Measurements from ENCODE around the gene CIRBP.
"Not testable (repeated sequence)": the region's sequence is repeated elsewhere in the genome, so short reads cannot be mapped to it uniquely, and the experiment has no call there.

CIRBP gene

GRCh38 chr19:1244693-1245451 is 24.3 kb upstream of the CIRBP start:
- no peak for DNase-seq

- DNase-seq, result no peak
Measured at GRCh38 chr19:1245494-1246264, 23.5 kb upstream of the CIRBP start.

GRCh38 chr19:1246265-1247087 is 22.7 kb upstream of the CIRBP start:
- not testable (repeated sequence) for DNase-seq

- DNase-seq, result no peak
Measured at GRCh38 chr19:1247748-1248138, 21.4 kb upstream of the CIRBP start.

GRCh38 chr19:1248139-1248785 is 20.9 kb upstream of the CIRBP start, which contains the start of gene MIDN:
TSS of gene MIDN (plus strand) at chr19:1248583. CDS start at chr19:1250297, 1,714 bp downstream.
- DNase-seq, result peak; percentile 8

- DNase-seq, result no peak
Measured at GRCh38 chr19:1248786-1249297, 20.3 kb upstream of the CIRBP start.

GRCh38 chr19:1249298-1249989 is 19.7 kb upstream of the CIRBP start:
- DNase-seq, result peak; percentile 87

GRCh38 chr19:1249990-1250436 is 19.1 kb upstream of the CIRBP start:
- DNase-seq, result no peak

GRCh38 chr19:1250437-1251260 is 18.5 kb upstream of the CIRBP start:
- no peak for DNase-seq

GRCh38 chr19:1251330-1252220 is 17.6 kb upstream of the CIRBP start:
- DNase-seq, result peak; percentile 80

GRCh38 chr19:1252221-1252820 is 16.8 kb upstream of the CIRBP start:
- DNase-seq, result peak; percentile 96

GRCh38 chr19:1252821-1253513 is 16.2 kb upstream of the CIRBP start:
- DNase-seq, result peak; percentile 95

GRCh38 chr19:1253514-1254080 is 15.5 kb upstream of the CIRBP start:
- no peak for DNase-seq

- DNase-seq, result no peak
Measured at GRCh38 chr19:1254081-1254527, 15.0 kb upstream of the CIRBP start.

- DNase-seq, result no peak
Measured at GRCh38 chr19:1254530-1255185, 14.5 kb upstream of the CIRBP start.

GRCh38 chr19:1255186-1256161 is 13.7 kb upstream of the CIRBP start:
- no peak for DNase-seq

All from GF-D8 (cell line).